GM12865 (cell line): ENCODE data around the gene DHRS7.

Experiments used
- DNase-seq: peaks from one replicate; pipeline ENCODE4 v3.0.0; 2010; ENCODE audit warnings: low read depth
- H3K4me3 ChIP-seq: 2 replicates; pipeline ENCODE4 v1.5.1; 2011; ENCODE audit warnings: mild to moderate bottlenecking, low read depth, low read length, control low read depth
- TF ChIP-seq, protein P1 (sequence below): IDR thresholded peaks from 2 replicates; pipeline ENCODE4 v1.5.1; 2011; ENCODE audit warnings: low read length, control low read depth, low read depth, inconsistent platforms; ENCODE audit not compliant: insufficient read depth; ENCODE audit errors: missing control alignments

Gene DHRS7

DNA sequence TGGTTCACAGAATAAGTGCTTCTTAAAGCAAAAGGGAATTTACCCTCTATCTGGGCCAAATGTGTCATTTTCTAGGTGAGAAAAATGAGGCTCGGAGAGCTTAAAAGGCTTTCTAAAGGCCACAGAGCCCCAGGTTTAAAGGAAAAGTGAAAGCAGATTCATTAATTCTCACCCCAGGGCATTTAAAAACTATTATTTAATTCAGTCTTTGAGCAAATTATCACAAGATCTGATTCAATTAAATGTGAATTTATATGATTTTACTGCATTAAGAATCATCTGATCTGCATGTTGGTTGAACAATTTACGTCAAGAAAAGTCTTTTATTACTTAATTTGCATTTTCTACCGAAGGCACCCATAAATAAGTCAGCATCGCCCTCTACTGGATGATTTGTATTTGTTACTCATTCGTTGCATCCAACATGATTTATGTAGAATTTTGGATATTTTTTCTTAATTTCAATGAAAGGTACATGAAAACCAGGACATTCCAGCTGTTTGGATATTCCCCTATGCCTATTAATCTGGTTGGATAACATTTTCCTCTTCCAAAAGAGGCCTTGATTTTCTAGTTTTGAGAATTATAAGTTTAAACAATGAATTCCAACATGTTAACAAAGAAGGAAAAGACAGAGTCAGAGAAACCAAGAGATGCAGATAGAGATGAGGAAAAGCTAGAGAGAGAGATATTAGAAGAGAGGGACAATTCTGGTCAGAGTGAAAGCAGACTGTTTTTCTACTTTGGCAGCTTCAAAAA lies 19.1 kb upstream of the DHRS7 start:
- DNase-seq, result peak; percentile 82
- TF ChIP-seq, protein P1, sequence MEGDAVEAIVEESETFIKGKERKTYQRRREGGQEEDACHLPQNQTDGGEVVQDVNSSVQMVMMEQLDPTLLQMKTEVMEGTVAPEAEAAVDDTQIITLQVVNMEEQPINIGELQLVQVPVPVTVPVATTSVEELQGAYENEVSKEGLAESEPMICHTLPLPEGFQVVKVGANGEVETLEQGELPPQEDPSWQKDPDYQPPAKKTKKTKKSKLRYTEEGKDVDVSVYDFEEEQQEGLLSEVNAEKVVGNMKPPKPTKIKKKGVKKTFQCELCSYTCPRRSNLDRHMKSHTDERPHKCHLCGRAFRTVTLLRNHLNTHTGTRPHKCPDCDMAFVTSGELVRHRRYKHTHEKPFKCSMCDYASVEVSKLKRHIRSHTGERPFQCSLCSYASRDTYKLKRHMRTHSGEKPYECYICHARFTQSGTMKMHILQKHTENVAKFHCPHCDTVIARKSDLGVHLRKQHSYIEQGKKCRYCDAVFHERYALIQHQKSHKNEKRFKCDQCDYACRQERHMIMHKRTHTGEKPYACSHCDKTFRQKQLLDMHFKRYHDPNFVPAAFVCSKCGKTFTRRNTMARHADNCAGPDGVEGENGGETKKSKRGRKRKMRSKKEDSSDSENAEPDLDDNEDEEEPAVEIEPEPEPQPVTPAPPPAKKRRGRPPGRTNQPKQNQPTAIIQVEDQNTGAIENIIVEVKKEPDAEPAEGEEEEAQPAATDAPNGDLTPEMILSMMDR, result peak; percentile 49
- peak overlapping the region; percentile 79 for H3K4me3 ChIP-seq

DNA sequence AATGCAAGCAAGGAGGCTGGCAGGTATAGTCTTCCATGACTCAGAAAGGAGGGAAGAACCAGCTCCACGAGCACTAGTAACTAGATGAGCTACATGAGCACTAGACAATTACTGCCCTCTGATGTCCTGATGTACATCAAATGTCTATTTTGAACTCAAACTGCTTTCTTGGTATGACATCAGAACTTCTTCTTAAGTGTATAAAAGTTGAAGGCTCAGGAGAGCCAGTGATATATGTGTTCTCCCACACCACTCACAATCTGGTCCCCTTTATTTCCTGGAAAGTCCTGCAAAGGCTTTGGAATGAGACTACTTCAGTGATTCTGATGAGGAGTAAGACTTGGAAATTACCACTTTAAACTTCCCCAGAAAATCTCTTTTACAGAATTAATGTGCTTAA lies 18.5 kb upstream of the DHRS7 start:
- H3K4me3 ChIP-seq, result peak overlapping the region; percentile 79
- TF ChIP-seq, protein P1, result no peak
- DNase-seq, result peak; percentile 42

DNA sequence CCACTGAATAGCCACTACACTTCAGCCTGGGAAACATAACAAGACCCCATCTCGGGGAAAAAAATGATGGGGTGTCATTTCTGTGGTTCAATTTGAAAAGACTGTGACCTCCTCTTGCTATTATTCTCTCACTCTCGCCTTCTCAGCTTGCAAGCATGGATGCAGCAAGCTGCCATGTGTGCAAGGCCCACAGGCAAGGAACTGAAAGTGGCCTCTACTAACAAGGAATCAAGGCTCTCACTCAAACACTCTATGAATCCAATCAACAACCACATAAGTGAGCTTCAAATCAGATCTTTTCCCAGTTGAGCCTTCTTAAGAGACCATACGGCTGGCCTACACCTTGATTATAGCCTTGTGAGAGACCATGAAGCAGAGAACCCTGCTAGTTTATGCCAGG lies 17.9 kb upstream of the DHRS7 start:
- DNase-seq, result no peak
- TF ChIP-seq, protein P1, result no peak

DNA sequence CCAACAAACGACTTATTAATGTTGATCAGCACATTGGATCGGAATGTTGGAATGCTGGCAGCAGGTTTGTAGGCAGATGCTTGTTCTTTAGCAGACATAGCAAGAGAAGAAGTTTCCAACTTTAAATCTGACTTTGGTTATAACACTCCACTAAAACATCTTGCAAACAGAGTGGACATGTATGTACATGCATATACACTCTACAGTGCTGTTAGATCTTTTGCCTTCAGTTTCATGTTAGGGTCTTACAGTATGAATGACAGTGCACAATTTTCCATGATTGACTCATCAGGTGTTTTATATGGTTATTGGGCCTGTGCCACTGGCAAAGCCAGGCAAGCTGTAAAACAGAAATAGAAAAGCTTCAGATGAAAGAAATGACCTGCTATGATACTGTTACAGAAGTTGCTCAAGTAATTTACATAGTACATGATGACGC lies 14.3 kb upstream of the DHRS7 start:
- DNase-seq, result peak; percentile 33
- TF ChIP-seq, protein P1, result no peak
- H3K4me3 ChIP-seq, result no peak overlapping the region

More for the DNA sequence above, 17.9 kb upstream of the DHRS7 start:
- no peak overlapping the region for H3K4me3 ChIP-seq

DNA sequence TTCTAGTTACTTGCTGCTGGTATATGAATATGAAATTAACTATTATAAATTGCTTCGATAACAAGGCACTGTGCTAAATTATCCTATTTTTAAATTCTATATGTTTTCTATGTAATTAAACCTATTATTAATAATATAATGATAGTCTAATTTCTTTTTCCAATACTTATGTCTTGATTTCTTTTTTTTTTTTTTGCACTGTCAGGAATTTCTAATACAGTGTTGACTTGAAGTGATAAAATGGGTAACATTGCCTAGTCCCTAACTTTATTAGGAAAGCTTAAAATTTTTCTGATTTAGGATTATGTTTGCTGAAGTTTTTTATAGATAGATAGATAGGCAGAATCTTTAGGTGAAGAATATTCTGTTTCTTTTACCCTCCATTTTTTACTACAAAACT lies 13.6 kb upstream of the DHRS7 start:
- no peak overlapping the region for H3K4me3 ChIP-seq
- TF ChIP-seq, protein P1, result no peak
- no peak for DNase-seq

DNA sequence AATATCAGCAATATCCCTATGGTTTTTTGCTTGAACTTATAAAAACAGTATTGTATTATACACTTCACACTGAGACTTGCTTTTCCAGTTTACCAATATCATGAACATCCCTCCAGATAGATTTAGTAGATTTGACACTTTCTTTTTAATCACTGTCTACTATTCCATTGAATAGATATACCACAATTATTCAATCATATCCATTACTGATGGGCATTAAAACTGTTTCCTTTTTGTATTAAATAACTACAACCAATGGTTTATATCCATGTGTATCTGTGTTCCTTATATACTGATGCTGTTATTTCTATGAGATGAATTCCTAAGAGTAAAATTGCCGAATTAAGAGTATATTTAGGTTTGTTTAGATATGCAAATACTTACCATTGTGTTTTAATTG lies 13.0 kb upstream of the DHRS7 start:
- TF ChIP-seq, protein P1, result no peak
- DNase-seq, result no peak
- H3K4me3 ChIP-seq, result no peak overlapping the region
